Naive thymus-derived CD4-positive, alpha-beta T cell (primary cell): Measurements from ENCODE around the gene PSORS1C2. TPM values are rescaled to one million over a fixed set of nuclear protein-coding genes. Genes with fewer than 3 reads are reported as not detected.

Experiments used
- ATAC-seq: fragments of 150-1000 bp; cut with Tn5 transposase; 2 replicates; pipeline ENCODE4 v1.10.0; 2021; ENCODE audit warnings: mild to moderate bottlenecking, moderate library complexity
- CTCF ChIA-PET: fragments of 350-600 bp; sonication (Branson Sonifier 250); formaldehyde crosslinking; loops from one replicate; lab custom pipeline; 2021; ENCODE audit warnings: antibody characterized with exemption; lab: Charles Lee
- POLR2A ChIA-PET: fragments of 350-600 bp; sonication (Branson Sonifier 250); formaldehyde crosslinking; loops from one replicate; lab custom pipeline; 2021; ENCODE audit warnings: antibody characterized with exemption, inconsistent platforms; lab: Charles Lee
- DNase-seq, 9 donors: peaks; one replicate each; pipeline versions ENCODE4 v3.0.0 to v3.0.0-alpha.2; 2020 to 2022; ENCODE audit warnings: mixed read lengths in 1 of 9
- H3K27ac ChIP-seq: one replicate; pipeline ENCODE4 v1.7.0; 2013; ENCODE audit warnings: mild to moderate bottlenecking, low read depth, low read length, moderate library complexity
- H3K27me3 ChIP-seq, 2 donors: one replicate each; pipeline ENCODE4 v1.7.0; 2013; ENCODE audit warnings: low read length in 2 of 2, mild to moderate bottlenecking in 2 of 2, moderate library complexity in 2 of 2; ENCODE audit not compliant: control insufficient read depth in 2 of 2, insufficient read depth in 2 of 2
- H3K36me3 ChIP-seq, 3 experiments: 1 replicate in 2 of 3; 2 replicates in 1 of 3; pipeline ENCODE4 v1.7.0; 2013; ENCODE audit warnings: low read length in 3 of 3, mild to moderate bottlenecking in 3 of 3, moderate library complexity in 1 of 3; ENCODE audit not compliant: insufficient read depth in 3 of 3, control insufficient read depth in 2 of 3
- H3K4me1 ChIP-seq, 2 donors: one replicate each; pipeline ENCODE4 v1.7.0; 2013; ENCODE audit warnings: low read length in 2 of 2, mild to moderate bottlenecking in 2 of 2, moderate library complexity in 1 of 2; ENCODE audit not compliant: control insufficient read depth in 2 of 2, insufficient read depth in 2 of 2
- H3K4me3 ChIP-seq: 2 replicates; pipeline ENCODE4 v1.7.0; 2013; ENCODE audit warnings: mild to moderate bottlenecking, low read length
- H3K9me3 ChIP-seq, 3 experiments: 1 replicate in 2 of 3; 2 replicates in 1 of 3; pipeline ENCODE4 v1.7.0; 2013; ENCODE audit warnings: low read length in 3 of 3; ENCODE audit not compliant: control insufficient read depth in 2 of 3
- H3K27ac Mint-ChIP-seq, 9 donors: one replicate each; pipeline ENCODE4 v1.8.0; 2020 to 2022; ENCODE audit warnings: mixed read lengths in 9 of 9, mild to moderate bottlenecking in 8 of 9, moderate library complexity in 5 of 9, inconsistent platforms in 2 of 9
- H3K27me3 Mint-ChIP-seq, 5 donors: one replicate each; pipeline ENCODE4 v1.8.0; 2021 to 2022; ENCODE audit warnings: mixed read lengths in 5 of 5, mild to moderate bottlenecking in 1 of 5
- H3K36me3 Mint-ChIP-seq, 5 donors: one replicate each; pipeline ENCODE4 v1.8.0; 2020 to 2022; ENCODE audit warnings: mixed read lengths in 5 of 5, mild to moderate bottlenecking in 3 of 5, inconsistent platforms in 1 of 5
- H3K4me1 Mint-ChIP-seq, 7 donors: one replicate each; pipeline ENCODE4 v1.8.0; 2020 to 2022; ENCODE audit warnings: mixed read lengths in 7 of 7, mild to moderate bottlenecking in 3 of 7, inconsistent platforms in 1 of 7
- H3K4me3 Mint-ChIP-seq, 10 donors: one replicate each; pipeline ENCODE4 v1.8.0; 2020 to 2022; ENCODE audit warnings: mild to moderate bottlenecking in 10 of 10, mixed read lengths in 10 of 10, moderate library complexity in 6 of 10, inconsistent platforms in 2 of 10
- H3K9me3 Mint-ChIP-seq, 11 donors: one replicate each; pipeline ENCODE4 v1.8.0; 2020 to 2022; ENCODE audit warnings: mixed read lengths in 11 of 11, mild to moderate bottlenecking in 4 of 11, inconsistent platforms in 1 of 11, moderate library complexity in 1 of 11
- intact Hi-C, 2 donors: fragments of 100-400 bp; cut with micrococcal nuclease; formaldehyde crosslinking; loops; one replicate each; pipeline ENCODE4 v1.15.1; 2023
- polyA plus RNA-seq, 2 donors: library from polyadenylated mRNA; unstranded; fragments of 300-500 nt; fragmentation: Illumina TruSeq; gene quantifications; one replicate each; pipeline ENCODE4 v1.2.3, GENCODE V29; 2021
- total RNA-seq, 6 experiments: library from RNA in 5 of 6; stranded (reverse) in 5 of 6; gene quantifications; 1 replicate in 5 of 6; 2 replicates in 1 of 6; pipeline ENCODE4 v1.2.3 and lab custom pipeline; 2021 to 2026

The PSORS1C2 gene
- total and polyA plus RNA-seq, 7 experiments from 2014 or later, result not detected

GRCh38 chr6:31180500-31180899 is 41.6 kb upstream of the PSORS1C2 start:
- no peaks in the 10 kb centered on the region for H3K36me3 Mint-ChIP-seq
- CTCF ChIA-PET, result no interaction called here
- Histone ChIP-seq H3K4me3 (peak overlapping the region; percentile 64), H3K9me3 (no peaks in the 10 kb centered on the region), H3K36me3 (no peaks in the 10 kb centered on the region), H3K27me3 (no peaks in the 10 kb centered on the region), H3K4me1 (peaks cover 0 to 4% of the 10 kb centered on the region in 2 donors), H3K27ac (peak overlapping the region; percentile 63)
- peak overlapping the region in 8 of 9 donors; percentile 29 to 91 (median 64) for H3K27ac Mint-ChIP-seq
- peak in 7 of 9 donors; percentile 49 to 69 (median 59) for DNase-seq
- POLR2A ChIA-PET, result interaction anchor here (0.6 to 2.5 kb wide), 2 partner anchors 17 to 340 kb away, joined by 3 to 13 read pairs; no protein-coding TSS in a partner anchor
- H3K27me3 Mint-ChIP-seq, result no peaks in the 10 kb centered on the region
- ATAC-seq, result peak; percentile 100
- peaks cover 0 to 1% (median 0%) of the 10 kb centered on the region in 11 donors for H3K9me3 Mint-ChIP-seq
- intact Hi-C loops, result loop anchor here in 1 of 2 donors (1.0 kb wide), 1 partner anchor 22 kb away; the partner anchor contains the start of gene TCF19
- H3K4me3 Mint-ChIP-seq, result peak overlapping the region; percentile 69 to 92 (median 83)
- H3K4me1 Mint-ChIP-seq, result peaks cover 0 to 17% (median 8%) of the 10 kb centered on the region in 7 donors

- Mint-ChIP-seq H3K4me1 (peaks cover 0 to 15% (median 8%) of the 10 kb centered on the region in 7 donors), H3K27ac (no peak overlapping the region), H3K9me3 (peaks cover 0 to 1% (median 0%) of the 10 kb centered on the region in 11 donors), H3K4me3 (peak overlapping the region in 7 of 10 donors; percentile 75 to 92 (median 86)), H3K27me3 (no peaks in the 10 kb centered on the region), H3K36me3 (no peaks in the 10 kb centered on the region)
- intact Hi-C loops, result loop anchor here in 1 of 2 donors (1.0 kb wide), 1 partner anchor 22 kb away; the partner anchor contains the start of gene TCF19
- ATAC-seq (no peak), DNase-seq (no peak)
- Histone ChIP-seq H3K36me3 (no peaks in the 10 kb centered on the region), H3K27me3 (no peaks in the 10 kb centered on the region), H3K4me1 (peaks cover 0 to 4% of the 10 kb centered on the region in 2 donors), H3K27ac (peak overlapping the region; percentile 63), H3K9me3 (no peaks in the 10 kb centered on the region), H3K4me3 (no peak overlapping the region)
- ChIA-PET CTCF (no interaction called here), POLR2A (no interaction called here)
These were observed 41.0 kb upstream of the PSORS1C2 start for GRCh38 chr6:31179896-31180295.

GRCh38 chr6:31179042-31179386 is 40.1 kb upstream of the PSORS1C2 start:
- H3K4me1 ChIP-seq, result peaks cover 0 to 4% of the 10 kb centered on the region in 2 donors
- no peaks in the 10 kb centered on the region for H3K36me3 Mint-ChIP-seq
- H3K27ac Mint-ChIP-seq, result no peak overlapping the region
- peaks cover 0 to 15% (median 8%) of the 10 kb centered on the region in 7 donors for H3K4me1 Mint-ChIP-seq
- no peaks in the 10 kb centered on the region for H3K36me3 ChIP-seq
- no peaks in the 10 kb centered on the region for H3K27me3 ChIP-seq
- no peaks in the 10 kb centered on the region for H3K9me3 ChIP-seq
- no peak overlapping the region for H3K4me3 Mint-ChIP-seq
- no peak overlapping the region for H3K27ac ChIP-seq
- ATAC-seq, result no peak
- peaks cover 0 to 1% (median 0%) of the 10 kb centered on the region in 11 donors for H3K9me3 Mint-ChIP-seq
- no peak overlapping the region for H3K4me3 ChIP-seq
- DNase-seq, result no peak
- H3K27me3 Mint-ChIP-seq, result no peaks in the 10 kb centered on the region
- POLR2A ChIA-PET, result no interaction called here
- CTCF ChIA-PET, result no interaction called here
- intact Hi-C loops, result no loop called here

- ChIA-PET CTCF (no interaction called here), POLR2A (no interaction called here)
- Mint-ChIP-seq H3K9me3 (peaks cover 0 to 1% (median 0%) of the 10 kb centered on the region in 11 donors), H3K4me3 (no peak overlapping the region), H3K4me1 (peaks cover 0 to 15% (median 8%) of the 10 kb centered on the region in 7 donors), H3K36me3 (no peaks in the 10 kb centered on the region), H3K27ac (no peak overlapping the region), H3K27me3 (no peaks in the 10 kb centered on the region)
- Histone ChIP-seq H3K4me1 (peaks cover 0 to 4% of the 10 kb centered on the region in 2 donors), H3K27me3 (no peaks in the 10 kb centered on the region), H3K9me3 (no peaks in the 10 kb centered on the region), H3K27ac (no peak overlapping the region), H3K4me3 (no peak overlapping the region), H3K36me3 (no peaks in the 10 kb centered on the region)
- intact Hi-C loops, result no loop called here
- DNase-seq (no peak), ATAC-seq (no peak)
These were observed 39.5 kb upstream of the PSORS1C2 start for GRCh38 chr6:31178143-31179041.

- Histone ChIP-seq H3K27ac (no peak overlapping the region), H3K4me1 (peaks cover 0 to 4% of the 10 kb centered on the region in 2 donors), H3K4me3 (no peak overlapping the region), H3K27me3 (no peaks in the 10 kb centered on the region), H3K36me3 (no peaks in the 10 kb centered on the region), H3K9me3 (no peaks in the 10 kb centered on the region)
- H3K4me3 Mint-ChIP-seq, result peak overlapping the region in 1 of 10 donors; percentile 25
- H3K9me3 Mint-ChIP-seq, result peaks cover 0 to 1% (median 0%) of the 10 kb centered on the region in 11 donors
- ChIA-PET CTCF (no interaction called here), POLR2A (interaction anchor here (0.6 to 0.7 kb wide), 2 partner anchors 50 to 1047 kb away, joined by 3 read pairs; no protein-coding TSS in a partner anchor)
- DNase-seq, result no peak
- H3K4me1 Mint-ChIP-seq, result peaks cover 0 to 15% (median 8%) of the 10 kb centered on the region in 7 donors
- H3K27me3 Mint-ChIP-seq, result no peaks in the 10 kb centered on the region
- ATAC-seq, result no peak
- H3K27ac Mint-ChIP-seq, result peak overlapping the region in 1 of 9 donors; percentile 16
- intact Hi-C loops, result no loop called here
- H3K36me3 Mint-ChIP-seq, result no peaks in the 10 kb centered on the region
These were observed 37.1 kb upstream of the PSORS1C2 start for GRCh38 chr6:31175971-31176370.

GRCh38 chr6:31174378-31174777 is 35.5 kb upstream of the PSORS1C2 start:
- Mint-ChIP-seq H3K4me3 (no peak overlapping the region), H3K4me1 (peaks cover 0 to 15% (median 6%) of the 10 kb centered on the region in 7 donors), H3K27ac (no peak overlapping the region), H3K9me3 (peaks cover 0 to 1% (median 0%) of the 10 kb centered on the region in 11 donors), H3K27me3 (no peaks in the 10 kb centered on the region), H3K36me3 (no peaks in the 10 kb centered on the region)
- DNase-seq (no peak), ATAC-seq (no peak)
- Histone ChIP-seq H3K27me3 (no peaks in the 10 kb centered on the region), H3K36me3 (no peaks in the 10 kb centered on the region), H3K9me3 (no peaks in the 10 kb centered on the region), H3K4me1 (peaks cover 0 to 4% of the 10 kb centered on the region in 2 donors), H3K27ac (no peak overlapping the region), H3K4me3 (no peak overlapping the region)
- ChIA-PET POLR2A (no interaction called here), CTCF (no interaction called here)
- intact Hi-C loops, result no loop called here
